IPS DF 19.7 (cell line): Measurements from ENCODE around the gene ZC3H12C.
"Not testable (repeated sequence)": the region's sequence is repeated elsewhere in the genome, so short reads cannot be mapped to it uniquely, and the experiment has no call there.

Experiments used
- DNase-seq: peaks from one replicate; pipeline ENCODE4 v3.0.0-alpha.2; 2013; ENCODE audit warnings: low read depth, low spot score

The ZC3H12C gene

DNA sequence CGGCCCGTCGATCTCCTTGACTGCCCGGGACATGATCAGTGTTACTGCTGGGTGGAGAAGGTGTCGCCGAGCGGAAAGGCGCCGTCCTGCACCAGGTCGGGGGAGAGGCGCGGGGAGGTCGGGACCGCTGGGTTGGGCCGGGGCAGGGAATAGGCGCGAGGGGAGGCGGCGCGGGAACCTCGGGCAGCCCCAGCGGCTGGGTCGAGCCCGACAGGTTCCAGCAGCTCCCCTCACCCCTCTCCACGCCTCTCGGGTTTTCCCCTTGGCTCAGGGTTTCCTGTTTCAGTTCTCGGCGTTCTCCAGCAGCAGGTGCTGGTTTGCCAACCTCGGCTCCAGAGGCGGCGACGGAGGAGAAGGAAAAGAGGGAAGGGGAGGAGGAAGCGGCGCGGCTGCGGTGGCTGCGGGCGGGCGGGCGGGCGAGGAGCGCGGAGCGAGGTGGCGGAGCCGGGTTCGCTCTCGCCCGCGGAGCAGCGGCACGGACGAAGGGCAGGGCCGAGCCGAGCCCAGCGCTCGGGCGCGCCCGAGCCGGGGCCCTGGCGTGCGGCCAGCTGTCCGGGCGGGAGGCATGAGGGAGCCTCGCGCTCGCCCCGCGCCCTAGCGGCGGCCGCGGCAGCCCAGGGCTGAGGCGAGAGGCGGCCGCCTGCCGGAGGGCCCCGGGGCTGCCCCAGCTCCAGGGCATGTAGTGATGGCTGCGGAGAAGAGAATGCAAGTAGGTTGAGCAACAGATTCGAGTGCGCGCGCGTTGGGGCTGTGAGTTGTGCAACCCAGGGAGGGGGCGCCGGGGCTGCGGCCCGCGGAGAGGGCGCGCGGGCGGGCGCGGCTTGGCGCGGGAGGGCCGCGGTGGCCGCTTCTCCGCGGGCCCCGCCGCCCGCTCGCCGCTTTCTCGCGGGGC lies at the start of gene ZC3H12C:
TSS of gene ZC3H12C (plus strand) at position 878 of the 892 bp plus-strand sequence. CDS start 20 bp downstream, outside the sequence.
- DNase-seq = peak; percentile 61

DNA sequence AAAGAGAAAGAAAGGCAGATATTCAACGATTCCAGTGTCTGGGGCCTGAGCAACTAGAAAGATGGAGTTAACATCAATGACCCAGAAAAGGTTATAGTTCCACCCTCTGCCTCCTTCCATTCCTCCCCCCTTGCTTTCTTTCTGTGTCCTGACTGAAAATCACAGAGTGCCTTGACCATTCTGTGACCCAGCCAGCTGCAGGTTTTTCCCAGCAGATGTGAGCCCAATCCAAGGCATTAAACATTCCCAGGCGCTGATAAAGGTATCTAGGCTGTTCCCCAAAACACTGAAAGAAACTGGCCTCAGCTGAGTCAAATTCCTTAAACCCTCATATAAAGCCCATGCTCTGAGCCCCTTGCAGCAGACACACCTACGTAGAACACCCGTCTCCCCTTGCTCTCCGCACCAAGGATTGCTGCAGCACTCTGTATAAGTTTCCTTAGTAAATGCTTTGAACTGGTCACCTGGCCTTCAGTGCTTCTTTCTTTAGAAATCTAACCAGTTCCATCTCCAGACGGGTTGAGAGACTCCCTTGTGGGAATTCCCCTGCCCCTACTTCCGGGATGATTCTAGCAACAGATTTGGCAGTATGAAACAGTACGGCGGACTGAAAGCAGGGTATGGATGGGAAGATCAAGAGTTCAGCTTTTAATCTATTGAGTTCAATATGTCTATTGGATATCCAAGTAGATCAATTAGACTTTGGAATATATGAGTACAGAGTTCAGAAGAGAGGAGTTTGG lies 48.8 kb upstream of the ZC3H12C start:
- no peak for DNase-seq

DNA sequence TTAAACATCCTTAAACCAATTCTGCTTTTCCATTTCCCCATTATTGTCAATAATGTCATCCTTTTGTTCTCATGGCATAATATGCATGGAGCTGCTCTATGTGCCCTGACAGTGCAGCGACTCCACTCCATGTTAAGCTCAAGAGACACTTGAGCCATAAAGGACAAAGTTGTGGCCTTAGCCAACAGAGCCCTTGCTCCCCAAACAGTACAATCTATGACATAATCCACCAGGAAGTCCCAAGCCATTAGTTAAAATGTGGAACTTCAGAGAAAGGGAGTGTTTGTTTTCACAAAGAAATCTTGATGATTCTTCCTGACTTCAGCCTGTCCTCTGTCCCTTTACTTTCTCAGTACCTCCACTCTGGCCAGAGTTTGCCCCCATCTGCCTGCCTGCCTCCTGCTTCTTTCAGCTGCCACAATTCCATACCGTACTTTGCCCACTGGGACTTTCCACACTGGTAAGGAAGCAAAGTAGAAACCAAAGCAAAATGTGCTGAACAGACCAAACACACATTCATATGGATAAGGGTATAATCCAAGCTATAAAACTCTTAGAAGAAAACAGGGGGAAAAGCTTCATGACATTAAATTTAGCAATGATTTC lies 46.3 kb upstream of the ZC3H12C start:
- DNase-seq = no peak

DNA sequence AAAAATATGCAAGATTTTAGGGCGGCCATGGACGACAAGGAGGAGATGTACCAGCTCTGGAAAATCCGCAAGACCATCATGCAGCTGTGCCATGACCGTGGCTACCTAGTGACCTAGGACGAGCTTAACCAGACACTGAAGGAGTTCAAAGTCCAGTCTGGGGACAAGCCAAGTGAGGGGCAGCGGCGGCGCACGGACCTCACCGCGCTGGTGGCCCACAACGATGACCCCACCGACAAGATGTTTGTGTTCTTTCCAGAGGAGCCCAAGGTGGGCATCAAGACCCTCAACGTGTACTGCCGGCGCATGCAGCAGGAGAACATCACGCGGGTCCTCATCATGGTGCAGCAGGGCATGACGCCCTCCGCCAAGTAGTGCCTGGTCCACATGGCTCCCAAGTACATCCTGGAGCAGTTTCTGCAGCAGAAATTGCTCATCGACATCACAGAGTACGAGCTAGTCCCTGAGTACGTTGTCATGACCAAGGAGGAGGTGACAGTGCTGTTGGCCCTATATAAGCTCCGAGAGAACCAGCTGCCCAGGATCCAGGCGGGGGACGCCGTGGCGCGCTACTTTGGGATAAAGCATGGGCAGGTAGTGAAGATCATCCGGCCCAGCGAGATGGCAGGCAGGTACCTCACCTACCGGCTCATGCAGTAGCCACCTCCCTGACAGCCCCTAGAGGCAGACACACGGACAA lies 43.5 kb upstream of the ZC3H12C start:
- no peak for DNase-seq

DNA sequence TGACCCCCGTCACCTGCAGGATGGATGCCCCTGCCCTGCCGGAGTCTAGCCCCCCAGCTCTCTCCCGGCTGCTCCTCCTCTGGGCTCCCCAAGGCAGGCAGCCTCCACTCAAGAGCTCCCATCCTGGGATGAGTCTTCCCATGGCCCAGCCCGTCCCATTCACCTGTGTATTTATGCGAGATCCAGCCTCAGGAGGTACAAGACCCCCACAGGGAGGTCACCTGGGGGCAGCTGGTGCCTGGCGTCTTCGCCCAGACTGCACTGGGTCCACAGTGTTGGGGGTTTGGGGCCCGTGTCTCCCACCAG lies 43.0 kb upstream of the ZC3H12C start:
- DNase-seq = no peak

- DNase-seq = no peak
Observed at GRCh38 chr11:110053848-110054414, 39.3 kb upstream of the ZC3H12C start.

DNA sequence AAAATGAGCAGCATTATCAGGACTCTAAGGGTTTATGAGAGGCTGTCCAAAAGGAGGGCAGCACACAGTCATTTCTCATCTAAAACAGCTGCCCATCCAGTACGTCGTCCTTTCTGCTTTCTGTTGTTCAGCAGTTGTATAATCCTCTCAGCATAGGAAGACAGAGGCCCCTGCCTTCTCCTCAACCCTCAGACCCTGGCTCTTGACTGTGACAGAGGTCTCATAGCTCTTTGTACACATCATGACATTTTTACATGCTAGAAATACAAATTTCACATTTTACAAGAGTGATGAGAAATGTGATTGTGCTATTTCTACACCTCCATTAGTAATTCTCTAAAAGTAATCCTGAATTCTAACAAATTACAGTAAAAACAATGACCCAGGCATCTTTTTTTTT lies 36.2 kb upstream of the ZC3H12C start:
- DNase-seq = no peak

- DNase-seq = no peak
Observed at GRCh38 chr11:110059706-110060463, 33.3 kb upstream of the ZC3H12C start.

DNA sequence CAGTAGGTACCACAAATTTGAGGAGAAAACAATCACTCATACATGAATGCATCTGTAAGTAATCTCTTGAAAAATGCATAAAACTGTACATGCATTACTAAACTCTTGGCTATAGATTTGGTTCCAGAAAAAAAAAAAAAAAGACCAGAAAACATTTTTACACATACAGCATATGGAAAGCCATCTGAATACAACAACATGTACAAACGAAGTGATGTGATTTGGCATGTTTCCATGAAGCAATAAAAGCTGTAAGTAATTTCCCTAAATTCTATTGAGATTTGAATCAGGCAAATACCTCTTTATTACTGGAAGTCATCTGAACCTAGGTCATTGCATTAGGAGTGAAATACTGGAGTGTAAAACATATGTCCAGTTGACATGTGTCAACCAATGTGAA lies 31.9 kb upstream of the ZC3H12C start:
- no peak for DNase-seq

DNA sequence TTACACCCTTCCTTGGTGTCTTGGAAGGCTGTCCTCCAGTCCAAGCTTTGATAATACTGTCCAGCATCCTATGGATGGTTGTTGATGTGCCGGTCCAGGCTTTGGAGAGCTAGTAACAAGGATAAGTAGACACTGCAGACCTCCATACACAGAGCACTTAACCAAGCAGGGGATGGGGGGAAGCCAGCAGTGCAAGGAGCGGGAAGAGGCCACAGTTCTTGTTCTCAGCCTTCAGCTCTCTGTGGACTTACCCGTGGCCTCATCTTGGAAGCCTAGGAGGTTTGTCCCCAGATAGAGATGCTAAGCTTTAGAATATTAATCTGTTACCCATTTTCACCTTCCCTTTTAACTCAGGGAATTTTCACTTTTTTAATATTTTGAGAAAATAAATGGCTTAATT lies 30.9 kb upstream of the ZC3H12C start:
- no peak for DNase-seq

GRCh38 chr11:110065189-110065588 lies 28.0 kb upstream of the ZC3H12C start:
- no peak for DNase-seq

GRCh38 chr11:110068001-110068400 lies 25.2 kb upstream of the ZC3H12C start:
- not testable (repeated sequence) for DNase-seq

GRCh38 chr11:110069158-110069737 lies 23.9 kb upstream of the ZC3H12C start:
- no peak for DNase-seq

GRCh38 chr11:110070176-110070575 lies 23.0 kb upstream of the ZC3H12C start:
- no peak for DNase-seq

DNA sequence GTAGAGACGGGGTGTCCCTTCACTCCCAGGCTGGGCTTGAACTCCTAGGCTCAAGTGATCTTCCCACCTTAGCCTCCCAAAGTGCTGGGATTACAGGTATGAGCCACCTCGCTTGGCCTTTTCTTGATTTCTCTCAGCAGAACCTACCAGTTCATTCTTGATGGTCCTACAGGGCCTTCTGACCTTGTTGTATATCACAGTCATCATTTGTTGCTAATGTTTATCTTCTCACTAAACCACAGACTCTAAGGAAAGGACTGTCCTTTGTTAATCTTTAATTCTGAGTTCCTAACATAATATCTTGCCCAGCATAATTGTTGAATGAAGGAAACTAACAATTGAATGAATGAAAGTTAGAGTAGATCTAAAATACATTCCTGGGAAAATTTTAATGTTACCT lies 22.0 kb upstream of the ZC3H12C start:
- no peak for DNase-seq

DNA sequence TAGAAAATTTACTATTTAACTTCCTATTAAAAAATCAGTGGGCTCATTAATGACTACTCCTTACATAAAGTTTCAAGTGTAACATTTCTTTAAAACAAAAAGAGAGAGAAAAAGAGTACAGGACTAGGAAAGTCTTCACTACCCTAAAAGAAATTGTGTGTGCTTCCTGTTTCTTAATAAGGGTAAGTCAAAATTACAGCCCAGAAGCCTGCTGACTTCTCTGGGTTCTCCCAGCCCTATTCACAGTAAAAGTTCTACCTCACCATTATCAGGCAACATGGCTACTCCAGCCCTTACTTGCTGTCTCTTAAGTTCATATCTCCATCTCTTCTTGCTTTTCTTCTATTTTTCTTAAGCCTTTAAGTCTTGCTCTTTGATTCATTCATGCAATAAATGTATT lies 20.3 kb upstream of the ZC3H12C start:
- no peak for DNase-seq

GRCh38 chr11:110074499-110074898 lies 18.7 kb upstream of the ZC3H12C start:
- no peak for DNase-seq

DNA sequence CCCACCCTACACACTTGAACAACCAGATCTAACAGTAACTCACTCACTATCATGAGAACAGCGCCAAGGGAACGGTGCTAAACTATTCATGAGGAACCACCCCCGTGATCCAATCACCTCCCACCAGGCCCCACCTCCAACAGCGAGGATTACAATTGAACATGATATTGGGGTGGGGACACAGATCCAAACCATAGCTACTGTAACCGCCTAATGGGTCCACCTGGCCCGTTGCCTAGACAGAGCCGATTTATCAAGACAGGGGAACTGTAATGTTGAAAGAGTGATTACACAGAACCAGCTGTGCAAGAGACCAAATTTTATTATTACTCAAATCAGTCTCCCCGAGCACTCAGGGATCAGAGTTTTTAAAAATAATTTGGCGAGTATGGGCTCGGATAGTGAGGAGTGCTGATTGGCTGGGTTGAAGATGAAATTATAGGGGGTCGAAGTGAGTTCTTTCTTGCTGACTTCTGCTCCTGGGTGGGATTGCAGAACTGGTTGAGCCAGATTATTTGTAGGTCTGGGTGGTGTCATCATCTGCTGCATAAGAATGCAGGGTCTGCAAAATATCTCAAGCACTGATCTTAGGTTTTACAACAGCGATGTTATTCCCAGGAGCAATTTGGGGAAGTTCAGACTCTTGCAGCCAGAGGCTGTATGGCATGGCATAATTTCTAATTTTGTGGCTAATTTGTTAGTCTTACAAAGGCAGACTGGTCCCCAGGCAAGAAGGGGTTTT lies 17.9 kb upstream of the ZC3H12C start:
- DNase-seq = no peak

DNA sequence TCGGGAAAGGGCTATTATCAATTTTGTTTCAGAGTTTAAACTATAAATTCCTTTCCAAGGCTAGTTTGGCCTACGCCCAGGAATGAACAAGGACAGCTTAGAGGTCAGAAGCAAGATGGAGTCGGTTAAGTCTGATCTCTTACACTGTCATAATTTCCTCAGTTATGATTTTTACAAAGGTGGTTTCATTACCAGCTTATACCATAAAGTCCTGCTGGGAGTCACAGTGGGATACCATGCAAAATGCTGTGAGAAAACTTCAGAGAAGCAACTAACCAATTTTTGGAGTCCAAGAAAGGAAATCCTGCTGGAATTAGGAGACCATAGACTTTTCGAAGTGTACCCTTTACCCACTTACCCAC lies 17.4 kb upstream of the ZC3H12C start:
- no peak for DNase-seq
